ENCODE data around the gene DNMT3B.

GRCh38 chr20:32808438-32808837, 46.3 kb downstream of the DNMT3B start:
- TF ChIP-seq CTCF (IDR thresholded peaks at IDR 0.05; ENCODE audit: borderline replicate concordance, extremely low read depth, low read length, poor library complexity, severe bottlenecking) (no peak), EZH2 (IDR thresholded peaks at IDR 0.05; ENCODE audit: borderline replicate concordance, low read depth, low read length, severe bottlenecking) (no peak)

All from DND-41 (cell line).